AG04450 (cell line): ENCODE data around the gene UROC1. TPM values are rescaled to one million over a fixed set of nuclear protein-coding genes. Genes with fewer than 3 reads are reported as not detected.

Source experiments
- CTCF ChIA-PET: fragments of 300-600, 350-600 bp; formaldehyde crosslinking; extraction: SDS; loops from one replicate; lab custom pipeline; 2022; ENCODE audit warnings: antibody characterized with exemption, inconsistent platforms; lab: Charles Lee
- POLR2A ChIA-PET: fragments of 350-600 bp; formaldehyde crosslinking; extraction: SDS; loops from one replicate; lab custom pipeline; 2021; ENCODE audit warnings: antibody characterized with exemption, inconsistent platforms; lab: Yijun Ruan, JAX
- DNase-seq: peaks from one replicate; pipeline ENCODE4 v3.0.0-alpha.2; 2011; ENCODE audit warnings: low read depth, low spot score
- H3K27ac ChIP-seq: one replicate; pipeline ENCODE4 v1.5.1; 2012; ENCODE audit warnings: low read depth, low read length, control low read depth
- H3K27me3 ChIP-seq: one replicate; pipeline ENCODE4 v1.6.0; 2012; ENCODE audit warnings: low read length; ENCODE audit not compliant: control insufficient read depth, insufficient read depth
- H3K4me3 ChIP-seq: 2 replicates; pipeline ENCODE4 v1.5.1; 2011; ENCODE audit warnings: mild to moderate bottlenecking, low read depth, low read length, control low read depth
- H3K9me3 ChIP-seq: 2 replicates; pipeline ENCODE4 v1.5.1; 2012; ENCODE audit warnings: low read length; ENCODE audit not compliant: control insufficient read depth, insufficient read depth
- polyA plus RNA-seq: library from polyadenylated mRNA; depleted of rRNA; stranded (reverse); fragments of >200 nt; gene quantifications from 2 replicates; pipeline ENCODE4 v1.2.3, GENCODE V29; 2011
- TF ChIP-seq, protein P1 (sequence below): IDR thresholded peaks from 2 replicates; pipeline ENCODE4 v1.5.1; 2011; ENCODE audit warnings: low read depth, low read length, control low read depth, inconsistent platforms

Gene UROC1
- polyA plus RNA-seq, 1 experiment, result not detected

- no peaks in the 10 kb centered on the region; the same call in 1 of the 2 replicates for H3K9me3 ChIP-seq
- H3K27ac ChIP-seq, result no peak overlapping the region
- CTCF ChIA-PET, result interaction anchor here (1.1 kb wide), 1 partner anchor 223 kb away, joined by 5 read pairs; no protein-coding TSS in a partner anchor
- no peaks in the 10 kb centered on the region for H3K27me3 ChIP-seq
- no peak overlapping the region for H3K4me3 ChIP-seq
- no peak for DNase-seq
- TF ChIP-seq, protein P1, sequence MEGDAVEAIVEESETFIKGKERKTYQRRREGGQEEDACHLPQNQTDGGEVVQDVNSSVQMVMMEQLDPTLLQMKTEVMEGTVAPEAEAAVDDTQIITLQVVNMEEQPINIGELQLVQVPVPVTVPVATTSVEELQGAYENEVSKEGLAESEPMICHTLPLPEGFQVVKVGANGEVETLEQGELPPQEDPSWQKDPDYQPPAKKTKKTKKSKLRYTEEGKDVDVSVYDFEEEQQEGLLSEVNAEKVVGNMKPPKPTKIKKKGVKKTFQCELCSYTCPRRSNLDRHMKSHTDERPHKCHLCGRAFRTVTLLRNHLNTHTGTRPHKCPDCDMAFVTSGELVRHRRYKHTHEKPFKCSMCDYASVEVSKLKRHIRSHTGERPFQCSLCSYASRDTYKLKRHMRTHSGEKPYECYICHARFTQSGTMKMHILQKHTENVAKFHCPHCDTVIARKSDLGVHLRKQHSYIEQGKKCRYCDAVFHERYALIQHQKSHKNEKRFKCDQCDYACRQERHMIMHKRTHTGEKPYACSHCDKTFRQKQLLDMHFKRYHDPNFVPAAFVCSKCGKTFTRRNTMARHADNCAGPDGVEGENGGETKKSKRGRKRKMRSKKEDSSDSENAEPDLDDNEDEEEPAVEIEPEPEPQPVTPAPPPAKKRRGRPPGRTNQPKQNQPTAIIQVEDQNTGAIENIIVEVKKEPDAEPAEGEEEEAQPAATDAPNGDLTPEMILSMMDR, result no peak
- POLR2A ChIA-PET, result no interaction called here
These were observed 48.1 kb downstream of the UROC1 start for GRCh38 chr3:126469479-126469878.

- TF ChIP-seq, protein P1, result no peak
- ChIA-PET POLR2A (no interaction called here), CTCF (interaction anchor here (1.4 kb wide), 1 partner anchor 222 kb away, joined by 3 read pairs; no protein-coding TSS in a partner anchor)
- Histone ChIP-seq H3K27ac (no peak overlapping the region), H3K27me3 (no peaks in the 10 kb centered on the region), H3K4me3 (no peak overlapping the region), H3K9me3 (no peaks in the 10 kb centered on the region; the same call in 1 of the 2 replicates)
- DNase-seq, result no peak
These were observed 49.3 kb downstream of the UROC1 start for GRCh38 chr3:126468028-126468891.

- Histone ChIP-seq H3K4me3 (no peak overlapping the region), H3K27ac (no peak overlapping the region), H3K27me3 (no peaks in the 10 kb centered on the region), H3K9me3 (no peaks in the 10 kb centered on the region; the same call in 1 of the 2 replicates)
- POLR2A ChIA-PET, result no interaction called here
- CTCF ChIA-PET, result interaction anchor here (1.4 kb wide), 1 partner anchor 221 kb away, joined by 3 read pairs; no protein-coding TSS in a partner anchor
- no peak for DNase-seq
- TF ChIP-seq, protein P1, result no peak
These were observed 50.0 kb downstream of the UROC1 start for GRCh38 chr3:126467611-126467955.

DNA sequence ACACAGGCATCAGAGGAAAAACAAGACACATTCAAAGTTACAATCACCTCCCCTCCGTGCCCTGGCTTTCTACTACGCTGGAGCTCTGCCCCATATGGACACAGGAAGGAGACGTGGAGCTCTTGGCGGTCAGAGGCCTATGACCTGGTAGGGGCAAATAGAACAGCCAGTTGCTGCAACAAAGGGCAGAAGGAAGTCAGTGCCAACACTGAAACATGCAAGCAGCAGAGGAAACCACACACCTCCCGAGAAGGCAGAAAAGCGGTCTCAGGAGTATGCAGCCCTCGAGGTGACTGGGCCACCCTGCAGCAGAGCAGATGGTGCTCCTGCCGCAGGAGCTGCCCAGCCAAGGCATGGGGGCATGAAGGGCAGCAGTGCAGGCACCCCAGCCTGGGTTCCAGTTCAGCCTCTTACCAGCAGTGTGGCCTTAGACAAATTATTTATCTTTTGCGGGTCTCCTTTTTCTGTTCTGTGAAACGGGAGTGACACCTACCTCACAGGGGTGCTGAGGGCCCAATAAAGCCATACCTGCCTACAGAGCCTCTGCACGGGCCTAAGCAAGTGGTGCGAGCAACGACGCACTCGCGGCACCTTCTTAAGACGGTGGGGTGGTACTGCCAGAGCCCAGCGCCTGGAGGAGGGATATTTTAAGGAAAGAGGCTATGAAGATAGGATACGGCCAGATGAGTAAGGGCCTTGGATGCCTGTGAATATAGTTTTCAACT, 50.5 kb downstream of the UROC1 start:
- Histone ChIP-seq H3K27me3 (no peaks in the 10 kb centered on the region), H3K9me3 (no peaks in the 10 kb centered on the region; the same call in 1 of the 2 replicates), H3K4me3 (no peak overlapping the region), H3K27ac (no peak overlapping the region)
- POLR2A ChIA-PET, result no interaction called here
- CTCF ChIA-PET, result no interaction called here
- TF ChIP-seq, protein P1, result no peak
- DNase-seq, result no peak
